HEK293 (cell line): ENCODE results near the gene RACK1.

ENCODE experiments used
- TF ChIP-seq, protein P1 (sequence below): fragments of 450-650 bp; formaldehyde crosslinking; IDR thresholded peaks from 2 replicates; pipeline ENCODE4 v1.5.1; 2016; ENCODE audit warnings: missing biosample characterization, missing genetic modification characterization, low read depth
- TF ChIP-seq, protein P2 (sequence below): fragments of 450-650 bp; formaldehyde crosslinking; IDR thresholded peaks from 2 replicates; pipeline ENCODE4 v1.5.1; 2016; ENCODE audit warnings: missing biosample characterization, missing genetic modification characterization

DNA sequence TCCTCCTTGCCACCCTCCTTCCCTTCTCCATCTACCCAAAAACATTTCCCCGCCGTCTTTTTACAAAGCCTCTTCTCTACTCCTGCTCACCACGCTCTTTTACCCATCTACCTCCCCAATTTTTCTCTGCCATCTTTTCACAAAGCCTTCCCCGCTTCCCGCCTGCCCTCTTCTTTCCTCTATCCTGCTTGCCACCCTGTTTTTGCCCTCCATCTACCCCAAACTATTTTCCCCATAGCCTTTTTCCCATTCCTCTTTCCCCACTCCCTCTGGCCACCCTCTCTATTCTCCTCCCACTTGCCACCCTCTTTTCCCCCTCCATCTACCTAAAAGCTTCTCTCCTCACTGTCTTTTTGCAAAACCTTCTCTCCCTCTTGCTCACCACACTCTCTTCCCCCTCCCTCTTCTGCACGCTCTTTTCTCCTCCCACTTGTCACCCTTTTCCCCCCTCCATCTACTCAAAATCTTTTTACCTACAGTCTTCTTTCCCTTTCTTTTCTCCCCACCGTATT is 36.6 kb upstream of the RACK1 start:
- TF ChIP-seq, protein P1, sequence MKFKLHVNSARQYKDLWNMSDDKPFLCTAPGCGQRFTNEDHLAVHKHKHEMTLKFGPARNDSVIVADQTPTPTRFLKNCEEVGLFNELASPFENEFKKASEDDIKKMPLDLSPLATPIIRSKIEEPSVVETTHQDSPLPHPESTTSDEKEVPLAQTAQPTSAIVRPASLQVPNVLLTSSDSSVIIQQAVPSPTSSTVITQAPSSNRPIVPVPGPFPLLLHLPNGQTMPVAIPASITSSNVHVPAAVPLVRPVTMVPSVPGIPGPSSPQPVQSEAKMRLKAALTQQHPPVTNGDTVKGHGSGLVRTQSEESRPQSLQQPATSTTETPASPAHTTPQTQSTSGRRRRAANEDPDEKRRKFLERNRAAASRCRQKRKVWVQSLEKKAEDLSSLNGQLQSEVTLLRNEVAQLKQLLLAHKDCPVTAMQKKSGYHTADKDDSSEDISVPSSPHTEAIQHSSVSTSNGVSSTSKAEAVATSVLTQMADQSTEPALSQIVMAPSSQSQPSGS (tag by site-specific recombination), result no peak
- TF ChIP-seq, protein P2, sequence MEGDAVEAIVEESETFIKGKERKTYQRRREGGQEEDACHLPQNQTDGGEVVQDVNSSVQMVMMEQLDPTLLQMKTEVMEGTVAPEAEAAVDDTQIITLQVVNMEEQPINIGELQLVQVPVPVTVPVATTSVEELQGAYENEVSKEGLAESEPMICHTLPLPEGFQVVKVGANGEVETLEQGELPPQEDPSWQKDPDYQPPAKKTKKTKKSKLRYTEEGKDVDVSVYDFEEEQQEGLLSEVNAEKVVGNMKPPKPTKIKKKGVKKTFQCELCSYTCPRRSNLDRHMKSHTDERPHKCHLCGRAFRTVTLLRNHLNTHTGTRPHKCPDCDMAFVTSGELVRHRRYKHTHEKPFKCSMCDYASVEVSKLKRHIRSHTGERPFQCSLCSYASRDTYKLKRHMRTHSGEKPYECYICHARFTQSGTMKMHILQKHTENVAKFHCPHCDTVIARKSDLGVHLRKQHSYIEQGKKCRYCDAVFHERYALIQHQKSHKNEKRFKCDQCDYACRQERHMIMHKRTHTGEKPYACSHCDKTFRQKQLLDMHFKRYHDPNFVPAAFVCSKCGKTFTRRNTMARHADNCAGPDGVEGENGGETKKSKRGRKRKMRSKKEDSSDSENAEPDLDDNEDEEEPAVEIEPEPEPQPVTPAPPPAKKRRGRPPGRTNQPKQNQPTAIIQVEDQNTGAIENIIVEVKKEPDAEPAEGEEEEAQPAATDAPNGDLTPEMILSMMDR (tag by site-specific recombination), result no peak
